HepG2 (cell line): Measurements from ENCODE around the gene STMN1. TPM values are rescaled to one million over a fixed set of nuclear protein-coding genes. Genes with fewer than 3 reads are reported as not detected.

Experiments
- ATAC-seq: fragments of 200-7000 bp; cut with Tn5 transposase; 3 replicates; pipeline ENCODE4 v1.9.1; 2020; ENCODE audit warnings: mild to moderate bottlenecking, moderate library complexity
- BruUV-seq: library from RNA; stranded (reverse); fragments of 400-500 nt; replicated peaks from 2 replicates; lab custom pipeline; 2021; lab: Mats Ljungman, UMichigan
- CTCF ChIA-PET: fragments of 300-600 bp; formaldehyde crosslinking; extraction: SDS; loops from one replicate; lab custom pipeline; 2021; ENCODE audit warnings: low total read pairs, inconsistent platforms, low intra/inter-chr PET ratio; lab: Yijun Ruan, JAX
- POLR2A ChIA-PET: fragments of 350-600 bp; sonication (Branson Sonifier 250); formaldehyde crosslinking; loops from one replicate; lab custom pipeline; 2020; ENCODE audit warnings: antibody characterized with exemption, inconsistent platforms; lab: Yijun Ruan, JAX
- DNase-seq: peaks from one replicate; pipeline ENCODE4 v3.0.0-alpha.2; 2015; ENCODE audit warnings: low spot score
- FAIRE-seq: peaks from 3 replicates; lab custom pipeline; 2011; peaks lifted over from hg19 to GRCh38; lab: Jason Lieb, UNC
- H2AFZ ChIP-seq: one replicate; pipeline ENCODE4 v1.6.1; 2011; ENCODE audit warnings: low read length, inconsistent platforms
- H3K27ac ChIP-seq: fragments of 300-600 bp; 3 replicates; pipeline ENCODE4 v1.8.0; 2011; ENCODE audit warnings: mixed run types, mild to moderate bottlenecking, mixed read lengths, low read length, inconsistent platforms; ENCODE audit not compliant: insufficient read depth; ENCODE audit errors: extremely low read length
- H3K27me3 ChIP-seq, 2 experiments: fragments of 200-600 bp in 1 of 2; 2 replicates in 1 of 2; 3 replicates in 1 of 2; pipeline versions ENCODE4 v1.6.0 to v1.8.0; 2011; ENCODE audit warnings: low read length in 2 of 2, mild to moderate bottlenecking in 2 of 2, moderate library complexity in 2 of 2, inconsistent platforms in 1 of 2; ENCODE audit not compliant: insufficient read depth in 2 of 2, control insufficient read depth in 1 of 2
- H3K36me3 ChIP-seq, 2 experiments: fragments of 200-600 bp in 1 of 2; replicated peaks in 1 of 2; 2 replicates in 1 of 2; 3 replicates in 1 of 2; pipeline versions ENCODE4 v1.5.1 to v1.8.0; 2011; ENCODE audit warnings: low read length in 2 of 2, inconsistent platforms in 1 of 2; ENCODE audit not compliant: insufficient read depth in 2 of 2, control insufficient read depth in 1 of 2
- H3K4me1 ChIP-seq: 2 replicates; pipeline ENCODE4 v1.5.1; 2012; ENCODE audit warnings: low read length, inconsistent platforms; ENCODE audit not compliant: insufficient read depth
- H3K4me2 ChIP-seq: 2 replicates; pipeline ENCODE4 v1.6.0; 2011; ENCODE audit warnings: low read depth, low read length, inconsistent platforms
- H3K4me3 ChIP-seq, 3 experiments: fragments of 200-600 bp in 1 of 3; sonication (generic), shearing (Covaris generic) in 1 of 3; replicated peaks in 1 of 3; 2 replicates each; pipeline ENCODE4 v1.5.1; 2011 to 2016; ENCODE audit warnings: low read length in 3 of 3, inconsistent platforms in 2 of 3, low read depth in 2 of 3, mild to moderate bottlenecking in 2 of 3, control low read depth in 1 of 3, mixed read lengths in 1 of 3; ENCODE audit not compliant: insufficient read depth in 1 of 3
- H3K79me2 ChIP-seq: one replicate; pipeline ENCODE4 v1.6.1; 2011; ENCODE audit warnings: low read length, inconsistent platforms; ENCODE audit not compliant: insufficient read depth
- H3K9ac ChIP-seq: 2 replicates; pipeline ENCODE4 v1.6.0; 2011; ENCODE audit warnings: mild to moderate bottlenecking, low read depth, low read length, inconsistent platforms; ENCODE audit not compliant: insufficient read depth
- H3K9me3 ChIP-seq: 2 replicates; pipeline ENCODE4 v1.5.1; 2012; ENCODE audit warnings: mild to moderate bottlenecking, low read length
- H4K20me1 ChIP-seq: 2 replicates; pipeline ENCODE4 v1.6.0; 2011; ENCODE audit warnings: inconsistent platforms, mild to moderate bottlenecking, low read length, moderate library complexity; ENCODE audit not compliant: insufficient read depth
- CBX1 ChIP-seq: IDR thresholded peaks from one replicate; pipeline ENCODE4 v1.6.1; 2016; ENCODE audit warnings: antibody characterized with exemption, low read depth
- CEBPZ ChIP-seq: IDR thresholded peaks from 2 replicates; pipeline ENCODE4 v1.6.1; 2012; ENCODE audit warnings: low read length, improper control_type of control experiment
- FOXK1 ChIP-seq: sonication (generic); formaldehyde crosslinking; IDR thresholded peaks from 2 replicates; pipeline ENCODE4 v1.4.0; 2020; ENCODE audit warnings: low read depth, missing genetic modification reagents, borderline replicate concordance
- MBD4 ChIP-seq: IDR thresholded peaks from 2 replicates; pipeline ENCODE4 v1.6.1; 2012; ENCODE audit warnings: low read length, inconsistent platforms, borderline replicate concordance
- PRMT3 ChIP-seq: sonication (generic); formaldehyde crosslinking; IDR thresholded peaks from 2 replicates; pipeline ENCODE4 v1.8.1; 2022; ENCODE audit warnings: low read depth, mild to moderate bottlenecking, moderate library complexity, missing genetic modification reagents, borderline replicate concordance
- TAF1 ChIP-seq: sonication (generic); formaldehyde crosslinking; IDR thresholded peaks from 2 replicates; pipeline ENCODE4 v1.4.0; 2020; ENCODE audit warnings: missing genetic modification reagents
- ZBTB49 ChIP-seq: sonication (generic); formaldehyde crosslinking; IDR thresholded peaks from 2 replicates; pipeline ENCODE4 v1.4.0; 2020; ENCODE audit warnings: missing genetic modification reagents, borderline replicate concordance
- ZNF335 ChIP-seq: sonication (generic); formaldehyde crosslinking; IDR thresholded peaks from 2 replicates; pipeline ENCODE4 v1.4.0; 2020; ENCODE audit warnings: missing genetic modification reagents
- ZNF343 ChIP-seq: sonication (generic); formaldehyde crosslinking; IDR thresholded peaks from 2 replicates; pipeline ENCODE4 v1.4.0; 2020; ENCODE audit warnings: mild to moderate bottlenecking, missing genetic modification reagents
- ZNF468 ChIP-seq: sonication (generic); formaldehyde crosslinking; IDR thresholded peaks from 2 replicates; pipeline ENCODE4 v1.8.0; 2022; ENCODE audit warnings: mild to moderate bottlenecking, moderate library complexity, missing genetic modification reagents
- ZNF564 ChIP-seq: sonication (generic); formaldehyde crosslinking; IDR thresholded peaks from 2 replicates; pipeline ENCODE4 v1.8.1; 2023; ENCODE audit warnings: mild to moderate bottlenecking, missing genetic modification reagents
- ZNF629 ChIP-seq: sonication (generic); formaldehyde crosslinking; conservative IDR thresholded peaks from 2 replicates; pipeline ENCODE4 v1.5.0; 2020; ENCODE audit warnings: missing genetic modification reagents
- WGBS: methylation state at CpG from one replicate; pipeline ENCODE4 v1.1.6; 2017; ENCODE audit warnings: low lambda C conversion rate; 5-methylcytosine and 5-hydroxymethylcytosine counted together
- in situ Hi-C: cut with HindIII; loops from 2 replicates; pipeline ENCODE4 v1.10.0; 2017; ENCODE audit warnings: low pct_unique_long_range_greater_than_20kb; ENCODE audit not compliant: extremely low pct_ligation_motif_present
- intact Hi-C: fragments of 100-400 bp; cut with micrococcal nuclease; formaldehyde crosslinking; loops from one replicate; pipeline ENCODE4 v1.10.0; 2022; ENCODE audit not compliant: unreplicated experiment
- polyA plus RNA-seq, 8 experiments: library from polyadenylated mRNA; depleted of rRNA in 3 of 8; stranded (reverse) in 7 of 8; unstranded in 1 of 8; fragments of >200 nt; fragmentation: Illumina TruSeq in 4 of 8; extraction: Trizol in 4 of 8; gene quantifications; 2 replicates each; pipeline versions ENCODE4 v1.2.1 to v1.2.3, GENCODE V29; 2011 to 2016; ENCODE audit warnings: low read depth in 4 of 8, missing spikeins in 1 of 8, mixed read lengths in 1 of 8; ENCODE audit not compliant: insufficient read depth in 1 of 8
- total RNA-seq, 5 experiments: library from RNA; depleted of rRNA; stranded (reverse); fragments of >200 nt; fragmentation: Illumina TruSeq; extraction: Trizol; gene quantifications; 2 replicates each; pipeline ENCODE4 v1.2.3, GENCODE V29; 2016; ENCODE audit warnings: low read depth in 1 of 5

STMN1 gene
- total and polyA plus RNA-seq, 2 of the 13 experiments (the other 11 are each of a cell fraction or from before 2014, with no cell fraction given) = 45.9 to 409 TPM

- no TSS peak for BruUV-seq
- Histone ChIP-seq H2AFZ (no peak overlapping the region), H3K27me3 (peaks cover 0 to 8% of the 10 kb centered on the region in 2 experiments; a peak in 2 of 5 replicates), H3K9me3 (no peaks in the 10 kb centered on the region), H3K4me2 (no peak overlapping the region), H4K20me1 (no peaks in the 10 kb centered on the region), H3K36me3 (no peaks in the 10 kb centered on the region), H3K79me2 (no peaks in the 10 kb centered on the region), H3K9ac (no peak overlapping the region), H3K4me3 (no peak overlapping the region), H3K4me1 (peaks cover 23% of the 10 kb centered on the region), H3K27ac (no peak overlapping the region)
- ATAC-seq (no peak), DNase-seq (no peak), FAIRE-seq (no peak)
- WGBS = 94% methylated on average over 2 of the region's 2 CpGs
- in situ Hi-C loops (no loop called here), intact Hi-C loops (no loop called here)
- no peak for TF ChIP-seq CBX1
- no peak for TF ChIP-seq MBD4
- peak; percentile 71; the same call in 1 of the 2 replicates for TF ChIP-seq ZNF564 (CRISPR knock-in tag)
- no peak for TF ChIP-seq ZNF343 (CRISPR knock-in tag)
- TF ChIP-seq ZNF335 (CRISPR knock-in tag) = no peak
- no peak for TF ChIP-seq TAF1
- CTCF ChIA-PET = no interaction called here
- POLR2A ChIA-PET = no interaction called here
Measured at GRCh38 chr1:25916460-25916859, 10.2 kb upstream of the STMN1 start.

- peaks cover 26% of the 10 kb centered on the region for H3K4me1 ChIP-seq
- ChIA-PET CTCF (no interaction called here), POLR2A (no interaction called here)
- no peak overlapping the region for H2AFZ ChIP-seq
- DNase-seq = no peak
- 0% methylated on average over 3 of the region's 3 CpGs for WGBS
- H3K9me3 ChIP-seq = no peaks in the 10 kb centered on the region
- no peak overlapping the region for H3K4me3 ChIP-seq
- FAIRE-seq = no peak
- H3K27ac ChIP-seq = no peak overlapping the region
- in situ Hi-C loops (no loop called here), intact Hi-C loops (no loop called here)
- no peaks in the 10 kb centered on the region for H3K27me3 ChIP-seq
- no peaks in the 10 kb centered on the region for H3K36me3 ChIP-seq
- no TSS peak for BruUV-seq
- no peak overlapping the region for H3K9ac ChIP-seq
- H3K4me2 ChIP-seq = peak overlapping the region; percentile 18; the same call in 1 of the 2 replicates
- no peaks in the 10 kb centered on the region for H4K20me1 ChIP-seq
- no peaks in the 10 kb centered on the region for H3K79me2 ChIP-seq
- peak; percentile 60; the same call in 2 of the 3 replicates for ATAC-seq
- TF ChIP-seq ZNF629 (CRISPR knock-in tag) = peak; percentile 44; the same call in 1 of the 2 replicates
- TF ChIP-seq ZBTB49 = no peak
- no peak for TF ChIP-seq CEBPZ
- TF ChIP-seq FOXK1 (CRISPR knock-in tag) = no peak
- no peak for TF ChIP-seq ZNF468 (CRISPR knock-in tag)
- TF ChIP-seq PRMT3 (CRISPR knock-in tag) = no peak
Measured at GRCh38 chr1:25914074-25914995, 8.1 kb upstream of the STMN1 start.
